ENCODE measurements around the gene COPG2. TPM values are rescaled to one million over a fixed set of nuclear protein-coding genes. Genes with fewer than 3 reads are reported as not detected.

The COPG2 gene
- total RNA-seq, 1 experiment from 2014 or later: 17.6 TPM

DNA sequence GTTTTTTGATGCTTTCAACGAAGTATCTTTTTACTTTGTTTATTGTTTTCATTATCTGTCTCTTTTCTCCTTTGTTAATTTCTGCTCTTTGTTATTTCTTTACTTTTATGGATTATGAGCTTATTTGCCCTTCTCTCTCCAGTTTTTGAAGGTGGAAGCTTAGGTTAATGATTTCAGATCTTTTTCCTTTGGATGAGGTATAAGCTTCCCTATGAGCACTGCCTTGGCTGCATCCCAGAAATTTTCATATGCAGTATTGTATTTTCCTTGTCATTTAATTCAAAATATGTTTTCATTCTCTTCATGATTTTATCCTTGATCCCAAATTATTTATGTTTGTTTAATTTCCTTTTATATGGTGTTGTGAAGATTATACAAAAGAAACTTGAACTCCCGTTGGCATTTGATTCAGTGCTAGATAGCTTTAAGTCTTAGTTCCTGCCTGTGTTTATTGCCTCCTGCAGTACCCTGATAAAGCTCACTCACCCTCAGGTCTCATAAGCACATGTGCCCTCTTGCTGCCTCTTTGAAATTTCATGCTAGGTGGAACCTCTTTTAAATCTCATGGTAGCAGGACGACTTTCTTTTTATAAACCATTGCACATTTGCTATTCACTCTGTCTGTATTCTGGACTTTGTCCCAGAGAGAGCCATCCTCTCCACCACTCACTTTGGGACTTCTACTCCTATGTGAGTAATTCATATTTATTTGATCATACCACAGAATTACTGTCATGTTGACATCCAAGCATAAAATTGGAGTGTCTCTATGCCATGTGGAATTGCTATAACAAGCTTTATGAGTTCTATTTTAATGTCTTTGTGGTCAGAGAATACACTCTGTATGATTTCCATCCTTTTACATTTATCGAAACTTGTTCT lies 204.8 kb downstream of the COPG2 start:
- intact Hi-C loops (cut with micrococcal nuclease; ENCODE audit: unreplicated experiment): no loop called here
- no peak overlapping the region for H3K27ac ChIP-seq (ENCODE audit: low read depth, low read length, poor library complexity, severe bottlenecking)
- H3K4me3 ChIP-seq (ENCODE audit: low read depth, low read length, poor library complexity, severe bottlenecking): no peak overlapping the region
- BruUV-seq (replicated peaks): no TSS peak
- H3K36me3 ChIP-seq (ENCODE audit: insufficient read depth, low read length, poor library complexity, severe bottlenecking): no peaks in the 10 kb centered on the region
- H3K9me3 ChIP-seq (ENCODE audit: low read depth, low read length, poor library complexity, severe bottlenecking): peaks cover 12% of the 10 kb centered on the region
- no peak for TF ChIP-seq EZH2 (IDR thresholded peaks at IDR 0.05; ENCODE audit: borderline replicate concordance, low read depth, low read length, poor library complexity, severe bottlenecking)
- TF ChIP-seq, protein P1, sequence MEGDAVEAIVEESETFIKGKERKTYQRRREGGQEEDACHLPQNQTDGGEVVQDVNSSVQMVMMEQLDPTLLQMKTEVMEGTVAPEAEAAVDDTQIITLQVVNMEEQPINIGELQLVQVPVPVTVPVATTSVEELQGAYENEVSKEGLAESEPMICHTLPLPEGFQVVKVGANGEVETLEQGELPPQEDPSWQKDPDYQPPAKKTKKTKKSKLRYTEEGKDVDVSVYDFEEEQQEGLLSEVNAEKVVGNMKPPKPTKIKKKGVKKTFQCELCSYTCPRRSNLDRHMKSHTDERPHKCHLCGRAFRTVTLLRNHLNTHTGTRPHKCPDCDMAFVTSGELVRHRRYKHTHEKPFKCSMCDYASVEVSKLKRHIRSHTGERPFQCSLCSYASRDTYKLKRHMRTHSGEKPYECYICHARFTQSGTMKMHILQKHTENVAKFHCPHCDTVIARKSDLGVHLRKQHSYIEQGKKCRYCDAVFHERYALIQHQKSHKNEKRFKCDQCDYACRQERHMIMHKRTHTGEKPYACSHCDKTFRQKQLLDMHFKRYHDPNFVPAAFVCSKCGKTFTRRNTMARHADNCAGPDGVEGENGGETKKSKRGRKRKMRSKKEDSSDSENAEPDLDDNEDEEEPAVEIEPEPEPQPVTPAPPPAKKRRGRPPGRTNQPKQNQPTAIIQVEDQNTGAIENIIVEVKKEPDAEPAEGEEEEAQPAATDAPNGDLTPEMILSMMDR (conservative IDR thresholded peaks at IDR 0.05; ENCODE audit: low read depth, low read length): no peak
- CTCF ChIA-PET: no interaction called here
- POLR2A ChIA-PET (ENCODE audit: low non-redundant PET): no interaction called here
- no peaks in the 10 kb centered on the region for H3K27me3 ChIP-seq (replicated peaks; ENCODE audit: insufficient read depth, low read depth, low read length, poor library complexity)
- no peaks in the 10 kb centered on the region for H3K4me1 ChIP-seq (ENCODE audit: insufficient read depth, low read length, poor library complexity, severe bottlenecking)
- no peak for DNase-seq (ENCODE audit: low spot score)

DNA sequence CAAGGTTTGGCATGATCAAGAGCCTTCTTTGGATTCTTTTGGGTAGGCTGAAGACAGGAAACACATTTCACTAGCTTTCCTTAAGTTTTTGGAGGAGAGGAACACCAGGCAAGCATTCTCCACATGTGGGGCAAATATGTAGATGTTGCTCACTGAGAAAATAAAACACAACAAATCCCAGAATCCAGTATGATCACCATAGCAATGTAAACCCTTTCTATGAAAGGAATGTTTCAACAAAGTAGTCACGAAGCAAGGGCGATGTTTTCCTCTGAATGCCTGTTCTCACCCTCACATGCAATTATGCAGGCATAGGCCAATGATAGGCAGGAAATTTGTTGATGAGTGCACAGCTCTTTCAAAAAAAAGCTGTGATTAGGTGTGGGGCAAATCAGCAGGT lies 207.3 kb downstream of the COPG2 start:
- Histone ChIP-seq H3K36me3 (ENCODE audit: insufficient read depth, low read length, poor library complexity, severe bottlenecking) (no peaks in the 10 kb centered on the region), H3K9me3 (ENCODE audit: low read depth, low read length, poor library complexity, severe bottlenecking) (peaks cover 12% of the 10 kb centered on the region), H3K27me3 (replicated peaks; ENCODE audit: insufficient read depth, low read depth, low read length, poor library complexity) (no peaks in the 10 kb centered on the region), H3K27ac (ENCODE audit: low read depth, low read length, poor library complexity, severe bottlenecking) (no peak overlapping the region), H3K4me1 (ENCODE audit: insufficient read depth, low read length, poor library complexity, severe bottlenecking) (no peaks in the 10 kb centered on the region), H3K4me3 (ENCODE audit: low read depth, low read length, poor library complexity, severe bottlenecking) (no peak overlapping the region)
- ChIA-PET CTCF (no interaction called here), POLR2A (ENCODE audit: low non-redundant PET) (no interaction called here)
- TF ChIP-seq, protein P1 (conservative IDR thresholded peaks at IDR 0.05; ENCODE audit: low read depth, low read length): no peak
- no peak for TF ChIP-seq EZH2 (IDR thresholded peaks at IDR 0.05; ENCODE audit: borderline replicate concordance, low read depth, low read length, poor library complexity, severe bottlenecking)
- no peak for DNase-seq (ENCODE audit: low spot score)
- BruUV-seq (replicated peaks): no TSS peak
- intact Hi-C loops (cut with micrococcal nuclease; ENCODE audit: unreplicated experiment): no loop called here

DNA sequence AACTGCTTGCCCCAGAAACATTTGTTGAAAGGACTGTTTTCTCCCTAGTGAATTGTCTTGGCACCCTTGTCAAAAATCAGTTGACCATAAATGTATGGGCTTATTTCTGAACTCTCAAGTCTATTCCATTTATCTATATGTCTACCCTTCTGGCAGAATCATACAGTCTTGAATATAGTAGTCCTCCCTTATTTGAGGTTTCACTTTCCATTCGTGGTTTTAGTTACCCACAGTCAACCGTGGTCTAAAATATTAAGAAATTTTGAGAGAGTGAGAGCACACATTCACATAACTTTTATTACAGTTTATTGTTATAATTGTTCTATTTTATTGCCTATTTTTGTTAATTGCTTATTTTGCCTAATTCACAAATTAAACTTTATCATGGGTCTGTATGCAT lies 210.3 kb downstream of the COPG2 start:
- no TSS peak for BruUV-seq (replicated peaks)
- no peaks in the 10 kb centered on the region for H3K27me3 ChIP-seq (replicated peaks; ENCODE audit: insufficient read depth, low read depth, low read length, poor library complexity)
- CTCF ChIA-PET: no interaction called here
- H3K4me1 ChIP-seq (ENCODE audit: insufficient read depth, low read length, poor library complexity, severe bottlenecking): no peaks in the 10 kb centered on the region
- DNase-seq (ENCODE audit: low spot score): no peak
- no peak overlapping the region for H3K27ac ChIP-seq (ENCODE audit: low read depth, low read length, poor library complexity, severe bottlenecking)
- peaks cover 12% of the 10 kb centered on the region for H3K9me3 ChIP-seq (ENCODE audit: low read depth, low read length, poor library complexity, severe bottlenecking)
- intact Hi-C loops (cut with micrococcal nuclease; ENCODE audit: unreplicated experiment): no loop called here
- POLR2A ChIA-PET (ENCODE audit: low non-redundant PET): no interaction called here
- H3K36me3 ChIP-seq (ENCODE audit: insufficient read depth, low read length, poor library complexity, severe bottlenecking): no peaks in the 10 kb centered on the region
- TF ChIP-seq, protein P1 (conservative IDR thresholded peaks at IDR 0.05; ENCODE audit: low read depth, low read length): no peak
- no peak for TF ChIP-seq EZH2 (IDR thresholded peaks at IDR 0.05; ENCODE audit: borderline replicate concordance, low read depth, low read length, poor library complexity, severe bottlenecking)
- H3K4me3 ChIP-seq (ENCODE audit: low read depth, low read length, poor library complexity, severe bottlenecking): no peak overlapping the region

Small RNA genes lying within 50 kb of the gene (microRNA-seq; reads per million reads assigned to microRNA genes)
- 2,328 reads per million, percentile 88 among the genes with 10 or more reads in this experiment for gene MIR335

Other genes starting within 250 kb of the COPG2 start
- 25.0 and 25.7 TPM in 2 replicates for gene CEP41, start 227.7 kb downstream of the COPG2 start, total RNA-seq (2021)
- gene MEST, start 176.7 kb downstream of the COPG2 start, total RNA-seq (2021): 34.9 and 37.4 TPM in 2 replicates
- gene TSGA13, start 17.8 kb upstream of the COPG2 start, total RNA-seq (2021): not detected in 2 replicates
- not detected in 2 replicates for gene KLF14, start 65.5 kb upstream of the COPG2 start, total RNA-seq (2021)